GM12864 (cell line): ENCODE results near the gene SLCO1C1.

Experiments used
- DNase-seq: peaks from one replicate; pipeline ENCODE4 v3.0.0-alpha.2; 2011; ENCODE audit warnings: low read depth
- H3K4me3 ChIP-seq: 2 replicates; pipeline ENCODE4 v1.5.1; 2011; ENCODE audit warnings: mild to moderate bottlenecking, low read depth, low read length, control low read depth
- CTCF ChIP-seq: IDR thresholded peaks from 2 replicates; pipeline ENCODE4 v1.5.1; 2011; ENCODE audit warnings: low read depth, mild to moderate bottlenecking, moderate library complexity, low read length, control low read depth, inconsistent platforms; ENCODE audit errors: missing control alignments

The SLCO1C1 gene

GRCh38 chr12:20792971-20793370 lies 97.8 kb downstream of the SLCO1C1 start:
- DNase-seq = no peak
- TF ChIP-seq CTCF = no peak
- no peak overlapping the region for H3K4me3 ChIP-seq

- TF ChIP-seq CTCF = no peak
Observed at GRCh38 chr12:20798554-20798953, 103.4 kb downstream of the SLCO1C1 start.

GRCh38 chr12:20800160-20800559 lies 105.0 kb downstream of the SLCO1C1 start:
- no peak overlapping the region for H3K4me3 ChIP-seq
- no peak for DNase-seq
- TF ChIP-seq CTCF = no peak

More at GRCh38 chr12:20798554-20798953, 103.4 kb downstream of the SLCO1C1 start:
- no peak for DNase-seq
- H3K4me3 ChIP-seq = no peak overlapping the region

- DNase-seq = no peak
- no peak for TF ChIP-seq CTCF
- H3K4me3 ChIP-seq = no peak overlapping the region
Observed at GRCh38 chr12:20801035-20801434, 105.9 kb downstream of the SLCO1C1 start.
